SHP77 (cell line): ENCODE data around the gene GADD45B.
"Not testable (repeated sequence)": the region's sequence is repeated elsewhere in the genome, so short reads cannot be mapped to it uniquely, and the experiment has no call there.

Source experiments
- DNase-seq, 2 experiments: peaks; one replicate each; lab custom pipeline; 2025; lab: John Stamatoyannopoulos, UW

GADD45B gene

GRCh38 chr19:2488405-2488941 is 12.5 kb downstream of the GADD45B start:
- no peak for DNase-seq

- peak in 1 of 2 experiments; percentile 53 for DNase-seq
Measured at GRCh38 chr19:2488942-2489731, 13.2 kb downstream of the GADD45B start.

GRCh38 chr19:2490659-2491058 is 14.7 kb downstream of the GADD45B start:
- DNase-seq = no peak

- DNase-seq = peak; percentile 87 to 94
Measured at GRCh38 chr19:2491130-2491801, 15.3 kb downstream of the GADD45B start.

GRCh38 chr19:2492870-2493269 is 16.9 kb downstream of the GADD45B start:
- DNase-seq = no peak

- DNase-seq = not testable (repeated sequence)
Measured at GRCh38 chr19:2493448-2493847, 17.5 kb downstream of the GADD45B start.

GRCh38 chr19:2494084-2494446 is 18.1 kb downstream of the GADD45B start:
- DNase-seq = no peak

- DNase-seq = no peak
Measured at GRCh38 chr19:2494447-2495129, 18.7 kb downstream of the GADD45B start.

- DNase-seq = peak; percentile 27 to 62
Measured at GRCh38 chr19:2495130-2495641, 19.3 kb downstream of the GADD45B start.

- DNase-seq = no peak
Measured at GRCh38 chr19:2495651-2496316, 19.9 kb downstream of the GADD45B start.

GRCh38 chr19:2497186-2497585 is 21.3 kb downstream of the GADD45B start:
- DNase-seq = no peak

GRCh38 chr19:2500156-2500555 is 24.2 kb downstream of the GADD45B start:
- no peak for DNase-seq

GRCh38 chr19:2500841-2501261 is 24.9 kb downstream of the GADD45B start:
- no peak for DNase-seq

GRCh38 chr19:2503521-2504109 is 27.7 kb downstream of the GADD45B start:
- DNase-seq = no peak

- DNase-seq = not testable (repeated sequence)
Measured at GRCh38 chr19:2506656-2507055, 30.7 kb downstream of the GADD45B start.

- DNase-seq = peak; percentile 93 to 95
Measured at GRCh38 chr19:2507109-2507508, 31.2 kb downstream of the GADD45B start.

GRCh38 chr19:2509096-2509495 is 33.2 kb downstream of the GADD45B start:
- no peak for DNase-seq

- DNase-seq = no peak
Measured at GRCh38 chr19:2511570-2511969, 35.6 kb downstream of the GADD45B start.

- no peak for DNase-seq
Measured at GRCh38 chr19:2511991-2512390, 36.1 kb downstream of the GADD45B start.

GRCh38 chr19:2512523-2513431 is 36.9 kb downstream of the GADD45B start:
- DNase-seq = no peak
